HUES48 (cell line): Measurements from ENCODE around the gene ALDH1A1.

ENCODE experiments used
- H3K27ac ChIP-seq: one replicate; pipeline ENCODE4 v1.7.0; 2013; ENCODE audit warnings: low read depth, low read length, inconsistent platforms
- H3K27me3 ChIP-seq: 2 replicates; pipeline ENCODE4 v1.6.1; 2013; ENCODE audit warnings: mild to moderate bottlenecking, low read length; ENCODE audit not compliant: control insufficient read depth, insufficient read depth
- H3K36me3 ChIP-seq: 2 replicates; pipeline ENCODE4 v1.6.1; 2013; ENCODE audit warnings: low read length; ENCODE audit not compliant: control insufficient read depth, insufficient read depth
- H3K4me1 ChIP-seq: 2 replicates; pipeline ENCODE4 v1.6.1; 2013; ENCODE audit warnings: mild to moderate bottlenecking, low read length; ENCODE audit not compliant: control insufficient read depth, insufficient read depth
- H3K4me3 ChIP-seq: 2 replicates; pipeline ENCODE4 v1.5.1; 2013; ENCODE audit warnings: mild to moderate bottlenecking, low read depth, low read length
- H3K9ac ChIP-seq: 2 replicates; pipeline ENCODE4 v1.6.1; 2013; ENCODE audit warnings: mild to moderate bottlenecking, low read depth, low read length, moderate library complexity
- H3K9me3 ChIP-seq: 2 replicates; pipeline ENCODE4 v1.6.1; 2013; ENCODE audit warnings: low read length; ENCODE audit not compliant: control insufficient read depth, insufficient read depth

ALDH1A1 gene

DNA sequence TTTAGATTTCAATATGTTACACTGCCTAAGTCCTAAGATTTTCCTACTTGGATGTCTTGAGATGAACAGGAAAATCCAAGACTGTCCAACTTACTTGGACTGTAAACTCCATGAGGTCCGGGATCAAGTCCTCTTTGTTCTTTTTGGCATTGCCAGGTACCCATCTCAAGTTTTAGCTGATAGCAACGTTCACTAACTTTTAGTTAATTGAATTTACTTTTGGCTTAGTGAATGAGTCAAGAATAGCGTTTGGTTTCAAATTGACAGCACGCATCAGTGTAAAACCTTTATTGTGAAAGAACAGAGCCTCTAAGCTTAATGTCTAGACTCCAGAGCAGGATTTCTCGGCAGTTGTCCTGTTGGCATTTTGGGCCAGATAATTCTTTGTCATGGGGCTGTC, 37.2 kb downstream of the ALDH1A1 start:
- H3K36me3 ChIP-seq = no peaks in the 10 kb centered on the region
- H3K4me1 ChIP-seq = 0 out of 2 replicates have a peak, but pooled peaks cover 6% of the 10 kb centered on the region
- H3K27ac ChIP-seq = no peak overlapping the region
- no peaks in the 10 kb centered on the region for H3K27me3 ChIP-seq
- no peaks in the 10 kb centered on the region for H3K9me3 ChIP-seq
- H3K9ac ChIP-seq = no peak overlapping the region
- H3K4me3 ChIP-seq = no peak overlapping the region

DNA sequence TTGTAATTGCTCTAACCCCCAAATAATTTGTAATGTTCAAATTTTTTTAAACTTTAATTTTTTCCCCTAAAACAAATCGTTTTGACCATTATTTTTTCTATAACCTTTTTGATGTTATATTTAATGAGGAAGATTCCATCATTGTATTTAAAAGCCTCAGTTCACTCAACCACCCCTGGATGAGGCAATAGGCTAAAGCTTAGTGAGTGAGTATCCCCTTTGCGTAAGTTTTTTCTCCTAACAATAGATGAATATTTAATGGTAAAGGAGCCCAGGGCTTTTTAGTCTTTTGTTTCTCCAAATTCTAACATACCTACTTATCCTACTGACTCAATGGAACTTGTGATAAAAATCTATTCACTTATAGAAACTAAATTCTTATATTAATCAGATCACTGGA, 38.1 kb downstream of the ALDH1A1 start:
- Histone ChIP-seq H3K4me3 (no peak overlapping the region), H3K4me1 (0 out of 2 replicates have a peak, but pooled peaks cover 6% of the 10 kb centered on the region), H3K27ac (no peak overlapping the region), H3K9ac (no peak overlapping the region), H3K9me3 (no peaks in the 10 kb centered on the region), H3K27me3 (no peaks in the 10 kb centered on the region), H3K36me3 (no peaks in the 10 kb centered on the region)

DNA sequence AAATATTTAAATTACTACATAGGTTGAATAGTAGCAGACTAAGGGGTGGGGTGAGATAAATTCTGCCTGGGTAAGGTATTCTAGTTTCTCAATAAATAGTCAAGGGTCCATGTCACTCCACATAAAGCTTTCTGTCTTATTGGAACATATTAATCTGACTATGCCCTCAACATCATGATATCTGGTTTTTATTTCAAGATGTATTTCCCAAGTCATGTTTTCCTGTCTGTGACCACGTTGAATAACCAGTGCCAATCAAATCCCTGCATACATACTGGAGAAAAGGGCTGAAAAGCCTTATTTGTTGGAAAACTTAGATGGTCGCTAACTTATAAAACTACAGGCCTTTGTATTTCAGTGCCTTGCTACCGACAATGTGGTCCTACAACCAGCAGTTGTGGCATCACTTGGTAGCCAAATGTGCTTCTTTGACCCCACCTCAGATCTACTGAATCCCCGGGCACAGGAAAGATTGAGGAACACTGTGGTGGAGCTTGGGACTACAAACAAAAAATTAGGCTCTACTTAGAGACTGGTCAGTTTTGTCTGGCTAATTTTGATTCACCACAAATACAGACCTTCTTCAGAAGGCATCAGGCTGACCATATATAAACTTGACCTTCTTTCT, 39.4 kb downstream of the ALDH1A1 start:
- no peak overlapping the region for H3K4me3 ChIP-seq
- H3K27me3 ChIP-seq = no peaks in the 10 kb centered on the region
- no peak overlapping the region for H3K27ac ChIP-seq
- 0 out of 2 replicates have a peak, but pooled peaks cover 4% of the 10 kb centered on the region for H3K4me1 ChIP-seq
- H3K9ac ChIP-seq = no peak overlapping the region
- no peaks in the 10 kb centered on the region for H3K36me3 ChIP-seq
- no peaks in the 10 kb centered on the region for H3K9me3 ChIP-seq

DNA sequence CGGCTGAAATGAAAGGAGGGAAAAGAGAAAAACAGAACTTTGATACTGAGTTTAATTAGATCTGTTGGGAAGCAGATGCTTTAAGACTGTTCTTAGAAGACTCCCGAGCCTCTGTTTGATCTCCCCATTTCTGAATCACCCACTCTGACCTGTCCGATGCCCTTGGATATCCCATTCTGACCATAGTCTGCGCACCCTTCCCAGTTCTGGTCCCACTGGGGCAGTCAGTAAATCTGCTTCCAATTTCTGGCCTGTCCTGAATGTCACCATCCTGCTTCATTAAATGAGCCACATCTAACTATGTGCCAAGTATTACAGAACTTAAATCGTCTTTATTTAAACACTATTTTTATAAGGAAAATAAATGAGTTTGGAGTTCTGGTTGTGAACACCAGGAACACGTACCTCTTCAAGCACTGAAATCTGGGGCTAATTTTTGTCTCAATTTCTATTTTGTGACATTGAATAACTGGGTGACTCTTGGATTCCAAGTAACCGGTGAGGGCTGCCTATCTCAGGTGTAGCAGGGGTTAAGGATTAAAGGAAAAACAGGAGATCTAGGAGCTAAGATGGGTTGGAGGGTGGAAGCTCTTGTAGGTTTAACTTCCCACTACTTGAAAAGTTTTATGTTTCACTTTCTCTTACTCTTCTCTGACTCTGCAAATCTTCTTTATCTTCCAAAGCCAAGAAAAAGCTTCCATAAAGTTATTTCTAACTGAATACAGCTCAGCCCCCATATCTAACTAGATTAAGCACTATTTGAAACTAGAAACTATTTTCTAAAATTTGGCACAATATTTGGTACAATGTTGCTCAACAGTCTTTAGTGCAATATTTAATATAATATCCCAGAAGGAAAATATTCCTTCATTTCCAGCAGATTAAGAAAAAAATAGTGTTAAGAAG, 40.1 kb downstream of the ALDH1A1 start:
- no peak overlapping the region for H3K9ac ChIP-seq
- H3K27ac ChIP-seq = no peak overlapping the region
- no peaks in the 10 kb centered on the region for H3K4me1 ChIP-seq
- no peak overlapping the region for H3K4me3 ChIP-seq
- H3K27me3 ChIP-seq = no peaks in the 10 kb centered on the region
- H3K36me3 ChIP-seq = no peaks in the 10 kb centered on the region
- H3K9me3 ChIP-seq = no peaks in the 10 kb centered on the region

DNA sequence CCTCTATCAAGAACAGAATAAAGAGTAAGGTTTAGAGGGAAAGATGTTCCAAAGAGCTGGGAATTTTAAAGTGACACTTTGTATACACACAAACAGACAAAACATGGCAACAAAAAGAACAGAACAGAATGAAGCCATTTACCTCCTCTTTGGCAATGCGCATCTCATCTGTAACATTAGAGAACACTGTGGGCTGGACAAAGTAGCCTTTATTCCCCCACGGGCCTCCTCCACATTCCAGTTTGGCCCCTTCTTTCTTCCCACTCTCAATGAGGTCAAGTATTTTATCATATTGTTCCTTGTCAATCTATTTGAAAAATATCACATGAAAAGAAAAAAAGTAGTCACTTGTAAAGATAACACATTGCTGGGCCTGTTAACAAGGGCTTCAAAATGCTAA, 41.0 kb downstream of the ALDH1A1 start:
- H3K27ac ChIP-seq = no peak overlapping the region
- no peaks in the 10 kb centered on the region for H3K9me3 ChIP-seq
- H3K4me3 ChIP-seq = no peak overlapping the region
- no peak overlapping the region for H3K9ac ChIP-seq
- H3K4me1 ChIP-seq = no peaks in the 10 kb centered on the region
- no peaks in the 10 kb centered on the region for H3K27me3 ChIP-seq
- H3K36me3 ChIP-seq = no peaks in the 10 kb centered on the region

DNA sequence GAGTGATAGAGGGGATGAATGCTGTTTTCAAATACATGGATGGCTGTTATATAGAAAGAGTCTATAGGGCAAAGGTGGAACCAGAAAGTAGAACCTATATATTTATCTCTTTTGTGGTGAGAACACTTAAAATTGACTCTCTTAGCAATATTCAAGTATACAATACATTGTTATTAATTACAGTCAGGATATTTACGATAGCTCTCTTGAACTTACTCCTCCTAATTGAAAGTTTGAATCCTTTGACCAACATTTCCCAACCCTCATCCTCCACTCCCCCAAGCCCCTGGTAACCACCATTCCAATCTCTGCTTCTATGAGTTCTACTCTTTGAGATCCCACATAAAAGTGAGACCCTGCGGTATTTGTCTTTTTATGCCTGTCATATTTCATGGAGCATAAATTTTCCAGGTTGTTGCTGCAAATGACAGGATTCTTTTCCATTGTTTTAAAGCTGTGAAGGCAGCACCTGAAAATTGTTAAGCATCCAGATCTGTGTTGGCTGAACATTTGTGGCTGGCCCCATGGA, 41.5 kb downstream of the ALDH1A1 start:
- H3K36me3 ChIP-seq = no peaks in the 10 kb centered on the region
- no peaks in the 10 kb centered on the region for H3K9me3 ChIP-seq
- no peak overlapping the region for H3K4me3 ChIP-seq
- H3K27ac ChIP-seq = no peak overlapping the region
- no peaks in the 10 kb centered on the region for H3K27me3 ChIP-seq
- no peak overlapping the region for H3K9ac ChIP-seq
- H3K4me1 ChIP-seq = no peaks in the 10 kb centered on the region

DNA sequence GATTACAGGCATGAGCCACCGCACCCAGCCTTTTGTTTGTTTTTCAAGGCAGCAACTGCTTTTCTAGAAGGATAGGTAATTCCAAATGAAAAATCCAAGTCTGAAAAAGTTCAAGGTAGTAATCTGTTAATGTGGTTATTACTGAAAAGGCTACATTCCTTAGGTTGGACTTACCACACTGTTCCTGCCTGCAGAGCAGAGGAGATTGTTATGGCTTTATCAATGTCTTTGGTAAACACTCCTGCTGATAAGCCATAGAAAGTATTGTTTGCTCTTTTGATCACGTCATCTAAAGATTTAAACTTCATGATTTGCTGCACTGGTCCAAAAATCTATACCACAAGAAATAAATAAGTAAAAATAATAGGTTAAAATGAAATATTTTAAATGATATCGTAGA, 43.4 kb downstream of the ALDH1A1 start:
- no peak overlapping the region for H3K4me3 ChIP-seq
- no peaks in the 10 kb centered on the region for H3K9me3 ChIP-seq
- no peaks in the 10 kb centered on the region for H3K4me1 ChIP-seq
- no peaks in the 10 kb centered on the region for H3K27me3 ChIP-seq
- H3K36me3 ChIP-seq = no peaks in the 10 kb centered on the region
- no peak overlapping the region for H3K9ac ChIP-seq
- no peak overlapping the region for H3K27ac ChIP-seq

DNA sequence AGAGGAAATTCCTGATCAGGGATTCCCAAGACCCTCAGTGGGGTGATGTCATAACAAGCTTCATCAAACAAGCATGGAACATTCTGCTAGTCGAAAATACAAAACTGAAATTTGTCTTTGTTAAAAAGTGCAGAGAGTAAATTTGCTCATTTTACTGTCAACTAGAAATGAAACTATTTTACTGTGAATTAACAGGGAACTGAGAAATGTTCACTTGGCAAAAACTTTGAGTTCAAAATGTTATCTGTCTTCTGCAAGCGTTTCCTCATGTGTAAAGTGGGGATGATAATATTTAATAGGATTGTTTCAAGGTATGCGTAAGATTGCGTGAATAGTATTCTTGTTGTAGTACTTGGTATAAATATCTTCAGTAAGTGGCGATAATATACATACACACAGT, 45.4 kb downstream of the ALDH1A1 start:
- Histone ChIP-seq H3K4me3 (no peak overlapping the region), H3K9me3 (no peaks in the 10 kb centered on the region), H3K36me3 (no peaks in the 10 kb centered on the region), H3K9ac (no peak overlapping the region), H3K27ac (no peak overlapping the region), H3K27me3 (no peaks in the 10 kb centered on the region), H3K4me1 (no peaks in the 10 kb centered on the region)

DNA sequence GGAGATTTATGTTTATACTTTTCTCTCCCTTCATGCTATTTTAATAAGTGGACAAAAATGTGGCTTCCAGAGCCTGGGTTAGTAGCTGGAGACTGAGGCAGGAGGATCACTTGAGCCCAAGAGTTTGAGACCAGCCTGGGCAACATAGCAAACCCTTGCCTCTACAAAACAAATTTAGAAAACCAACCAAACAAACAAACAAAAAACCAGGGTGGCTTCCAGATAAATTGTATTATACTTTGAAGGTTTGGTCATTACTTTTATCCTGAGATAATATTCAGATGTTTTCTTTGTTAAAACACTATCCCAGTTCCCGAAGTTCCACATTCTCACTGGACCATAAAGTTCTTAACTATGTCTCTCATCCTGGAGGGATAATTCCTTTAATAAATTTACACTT, 46.0 kb downstream of the ALDH1A1 start:
- Histone ChIP-seq H3K9me3 (no peaks in the 10 kb centered on the region), H3K27me3 (no peaks in the 10 kb centered on the region), H3K4me3 (no peak overlapping the region), H3K36me3 (no peaks in the 10 kb centered on the region), H3K9ac (no peak overlapping the region), H3K4me1 (no peaks in the 10 kb centered on the region), H3K27ac (no peak overlapping the region)

DNA sequence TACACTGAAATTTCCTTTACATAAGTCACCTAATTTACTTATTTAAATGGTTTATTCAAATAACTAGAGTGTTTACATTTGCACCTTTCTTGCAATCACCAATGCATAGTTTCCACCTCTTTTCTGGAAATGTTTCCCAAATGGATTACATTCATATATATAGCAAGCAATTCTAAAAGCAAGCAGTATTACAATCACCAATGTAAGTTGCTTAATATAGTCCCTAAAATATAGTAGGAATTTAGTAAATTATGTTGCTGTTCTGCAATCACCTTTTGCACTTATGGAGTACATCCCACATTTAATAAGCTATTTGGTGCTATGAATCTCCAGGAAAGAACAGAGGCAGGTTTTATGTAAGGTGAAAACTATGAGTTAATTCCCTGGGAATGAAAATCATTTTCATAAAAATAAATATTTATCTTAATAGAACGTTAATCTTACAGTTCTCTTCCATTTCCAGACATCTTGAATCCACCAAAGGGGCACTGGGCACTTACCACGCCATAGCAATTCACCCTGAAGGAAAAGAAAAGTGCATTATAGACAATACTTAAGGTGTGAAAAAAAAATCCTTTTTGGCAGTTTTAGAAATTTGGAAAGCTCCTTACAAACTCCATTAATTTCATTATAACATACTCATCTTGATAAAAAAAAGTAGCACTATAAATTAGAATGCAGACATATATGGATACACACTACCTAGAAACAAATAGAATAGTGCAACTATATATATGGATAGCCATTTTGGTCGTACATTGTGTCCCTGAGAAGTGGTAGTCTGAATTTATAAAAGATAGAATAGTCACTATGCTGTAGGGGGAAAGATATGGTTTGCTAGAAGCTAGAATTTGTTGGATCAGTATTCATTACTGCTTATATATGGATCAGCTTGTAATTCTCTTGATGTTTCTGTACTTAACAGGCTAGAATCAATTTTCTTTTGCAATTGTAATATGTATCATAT, 47.1 kb downstream of the ALDH1A1 start:
- H3K27ac ChIP-seq = no peak overlapping the region
- H3K4me3 ChIP-seq = no peak overlapping the region
- H3K4me1 ChIP-seq = no peaks in the 10 kb centered on the region
- H3K9me3 ChIP-seq = no peaks in the 10 kb centered on the region
- no peaks in the 10 kb centered on the region for H3K36me3 ChIP-seq
- H3K9ac ChIP-seq = no peak overlapping the region
- H3K27me3 ChIP-seq = no peaks in the 10 kb centered on the region
